Fibroblast of villous mesenchyme (primary cell): ENCODE data around the gene BARHL1. TPM values are rescaled to one million over a fixed set of nuclear protein-coding genes. Genes with fewer than 3 reads are reported as not detected.

ENCODE experiments used
- DNase-seq: peaks from one replicate; pipeline ENCODE4 v3.0.0-alpha.2; 2010; ENCODE audit warnings: low read depth
- H3K4me3 ChIP-seq: 2 replicates; pipeline ENCODE4 v1.5.1; 2011; ENCODE audit warnings: low read depth, mild to moderate bottlenecking, low read length
- CTCF ChIP-seq: IDR thresholded peaks from 2 replicates; pipeline ENCODE4 v1.5.1; 2012; ENCODE audit warnings: low read depth, mild to moderate bottlenecking, low read length; ENCODE audit not compliant: insufficient read depth
- total RNA-seq: library from RNA; depleted of rRNA; stranded (reverse); fragments of >200 nt; gene quantifications from 2 replicates; pipeline ENCODE4 v1.2.3, GENCODE V29; 2012

The BARHL1 gene
- total RNA-seq, 1 donor: not detected

GRCh38 chr9:132578367-132578932, 4.0 kb upstream of the BARHL1 start:
- no peak for DNase-seq
- TF ChIP-seq CTCF: no peak
- no peak overlapping the region for H3K4me3 ChIP-seq

GRCh38 chr9:132579427-132579798, 3.0 kb upstream of the BARHL1 start:
- no peak for DNase-seq
- no peak overlapping the region for H3K4me3 ChIP-seq
- TF ChIP-seq CTCF: no peak

GRCh38 chr9:132582786-132583583, 579 bp downstream of the BARHL1 start:
- no peak for DNase-seq
- no peak for TF ChIP-seq CTCF
- no peak overlapping the region for H3K4me3 ChIP-seq

- no peak for TF ChIP-seq CTCF
- H3K4me3 ChIP-seq: no peak overlapping the region
- DNase-seq: no peak
These were observed 1.3 kb downstream of the BARHL1 start for GRCh38 chr9:132583584-132584304.

GRCh38 chr9:132584601-132585560, 2.5 kb downstream of the BARHL1 start:
- no peak overlapping the region for H3K4me3 ChIP-seq
- TF ChIP-seq CTCF: no peak
- peak; percentile 17 for DNase-seq
